Epithelial cell of prostate (primary cell): Measurements from ENCODE around the gene DUSP15.
"Not testable (repeated sequence)": the region's sequence is repeated elsewhere in the genome, so short reads cannot be mapped to it uniquely, and the experiment has no call there.

Experiments used
- DNase-seq: peaks from one replicate; pipeline ENCODE4 v3.0.0-alpha.2; 2011; ENCODE audit warnings: low read depth, low spot score
- H3K27ac ChIP-seq: fragments of 450-650 bp; 2 replicates; pipeline ENCODE4 v1.5.1; 2017; ENCODE audit warnings: mild to moderate bottlenecking

The DUSP15 gene

GRCh38 chr20:31869942-31870725 lies at the start of gene DUSP15, which contains the start of gene TTLL9:
Gene DUSP15 (minus strand): TSS chr20:31870527. CDS start chr20:31870337, 190 bp downstream.
Gene TTLL9 (plus strand): TSS chr20:31870634. CDS start chr20:31871127, 493 bp downstream.
- no peak within 1 kb of the TSS for H3K27ac ChIP-seq
- no peak for DNase-seq

- no peak for DNase-seq
Observed at GRCh38 chr20:31919410-31920155, 49.3 kb upstream of the DUSP15 start.

GRCh38 chr20:31918466-31919105 lies 48.3 kb upstream of the DUSP15 start:
- DNase-seq = no peak
- H3K27ac ChIP-seq = no peak overlapping the region

More at GRCh38 chr20:31919410-31920155, 49.3 kb upstream of the DUSP15 start:
- no peak overlapping the region for H3K27ac ChIP-seq

- DNase-seq = not testable (repeated sequence)
Observed at GRCh38 chr20:31917962-31918412, 47.7 kb upstream of the DUSP15 start.

GRCh38 chr20:31916708-31917107 lies 46.4 kb upstream of the DUSP15 start:
- H3K27ac ChIP-seq = no peak overlapping the region
- DNase-seq = no peak

More at GRCh38 chr20:31917962-31918412, 47.7 kb upstream of the DUSP15 start:
- not testable (repeated sequence) for H3K27ac ChIP-seq

- DNase-seq = no peak
- no peak overlapping the region for H3K27ac ChIP-seq
Observed at GRCh38 chr20:31915491-31916280, 45.4 kb upstream of the DUSP15 start.

GRCh38 chr20:31914170-31914569 lies 43.8 kb upstream of the DUSP15 start:
- H3K27ac ChIP-seq = no peak overlapping the region
- DNase-seq = no peak

GRCh38 chr20:31913431-31914157 lies 43.3 kb upstream of the DUSP15 start:
- no peak overlapping the region for H3K27ac ChIP-seq
- DNase-seq = no peak

GRCh38 chr20:31910071-31910803 lies 39.9 kb upstream of the DUSP15 start:
- DNase-seq = no peak
- no peak overlapping the region for H3K27ac ChIP-seq

- H3K27ac ChIP-seq = no peak overlapping the region
- DNase-seq = no peak
Observed at GRCh38 chr20:31909253-31910070, 39.1 kb upstream of the DUSP15 start.

GRCh38 chr20:31908424-31908823 lies 38.1 kb upstream of the DUSP15 start:
- no peak for DNase-seq
- H3K27ac ChIP-seq = no peak overlapping the region

- H3K27ac ChIP-seq = no peak overlapping the region
Observed at GRCh38 chr20:31908016-31908415, 37.7 kb upstream of the DUSP15 start.

GRCh38 chr20:31907046-31907445 lies 36.7 kb upstream of the DUSP15 start:
- no peak overlapping the region for H3K27ac ChIP-seq
- no peak for DNase-seq

More at GRCh38 chr20:31908016-31908415, 37.7 kb upstream of the DUSP15 start:
- DNase-seq = no peak

GRCh38 chr20:31906001-31906400 lies 35.7 kb upstream of the DUSP15 start:
- DNase-seq = no peak
- no peak overlapping the region for H3K27ac ChIP-seq

- no peak overlapping the region for H3K27ac ChIP-seq
- DNase-seq = no peak
Observed at GRCh38 chr20:31903627-31904386, 33.5 kb upstream of the DUSP15 start.

- no peak overlapping the region for H3K27ac ChIP-seq
- no peak for DNase-seq
Observed at GRCh38 chr20:31901615-31902014, 31.3 kb upstream of the DUSP15 start.

- DNase-seq = no peak
- no peak overlapping the region for H3K27ac ChIP-seq
Observed at GRCh38 chr20:31897541-31897940, 27.2 kb upstream of the DUSP15 start.
